IMR-90 (cell line): ENCODE measurements around the gene COA5. TPM values are rescaled to one million over a fixed set of nuclear protein-coding genes. Genes with fewer than 3 reads are reported as not detected.

Experiments
- ATAC-seq: fragments of 200-7000 bp; cut with Tn5 transposase; 2 replicates; pipeline ENCODE4 v1.9.1; 2020; ENCODE audit warnings: low read depth, mild to moderate bottlenecking, moderate library complexity
- BruUV-seq: library from RNA; stranded (reverse); fragments of 400-500 nt; replicated peaks from 2 replicates; lab custom pipeline; 2021; lab: Mats Ljungman, UMichigan
- CTCF ChIA-PET: fragments of 300-600 bp; formaldehyde crosslinking; extraction: SDS; loops from one replicate; lab custom pipeline; 2021; ENCODE audit warnings: antibody characterized with exemption; lab: Yijun Ruan, JAX
- POLR2A ChIA-PET: fragments of 300-600 bp; sonication (Branson Sonifier 250); formaldehyde crosslinking; loops from one replicate; lab custom pipeline; 2022; ENCODE audit warnings: antibody characterized with exemption; ENCODE audit not compliant: unreplicated experiment; lab: Charles Lee
- DNase-seq: peaks from one replicate; pipeline ENCODE4 v3.0.0; 2013
- H2AFZ ChIP-seq: replicated peaks from 2 replicates; pipeline ENCODE3; 2013; ENCODE audit warnings: low read length, mild to moderate bottlenecking; ENCODE audit not compliant: poor library complexity
- H2AK5ac ChIP-seq: 2 replicates; pipeline ENCODE4 v1.6.1; 2013; ENCODE audit warnings: low read depth, low read length, inconsistent platforms
- H2AK9ac ChIP-seq: replicated peaks from 2 replicates; pipeline ENCODE3; 2013; ENCODE audit warnings: mild to moderate bottlenecking, low read depth, low read length, moderate library complexity; ENCODE audit not compliant: poor library complexity
- H2BK120ac ChIP-seq: 2 replicates; pipeline ENCODE4 v1.6.1; 2013; ENCODE audit warnings: low read depth, low read length, inconsistent platforms
- H2BK15ac ChIP-seq: 3 replicates; pipeline ENCODE4 v1.6.1; 2013; ENCODE audit warnings: low read depth, low read length, inconsistent platforms
- H2BK20ac ChIP-seq: 2 replicates; pipeline ENCODE4 v1.6.1; 2013; ENCODE audit warnings: low read depth, mild to moderate bottlenecking, inconsistent platforms, low read length, moderate library complexity
- H2BK5ac ChIP-seq: 2 replicates; pipeline ENCODE4 v1.6.1; 2013; ENCODE audit warnings: mild to moderate bottlenecking, low read depth, low read length, inconsistent platforms; ENCODE audit not compliant: poor library complexity, severe bottlenecking
- H3K14ac ChIP-seq: replicated peaks from 2 replicates; pipeline ENCODE4 v1.6.1; 2013; ENCODE audit warnings: low read depth, low read length, inconsistent platforms
- H3K18ac ChIP-seq: 2 replicates; pipeline ENCODE4 v1.6.1; 2013; ENCODE audit warnings: low read depth, low read length, control low read depth
- H3K23ac ChIP-seq: 2 replicates; pipeline ENCODE4 v1.6.1; 2013; ENCODE audit warnings: low read depth, low read length, inconsistent platforms
- H3K27ac ChIP-seq: 2 replicates; pipeline ENCODE4 v1.5.1; 2013; ENCODE audit warnings: mild to moderate bottlenecking, control low read depth, low read length; ENCODE audit not compliant: insufficient read depth
- H3K27me3 ChIP-seq: 2 replicates; pipeline ENCODE4 v1.6.1; 2013; ENCODE audit warnings: low read length; ENCODE audit not compliant: control insufficient read depth, insufficient read depth
- H3K36me3 ChIP-seq: 2 replicates; pipeline ENCODE4 v1.6.1; 2013; ENCODE audit warnings: low read length, mixed read lengths; ENCODE audit not compliant: control insufficient read depth, insufficient read depth
- H3K4ac ChIP-seq: 2 replicates; pipeline ENCODE4 v1.6.1; 2013; ENCODE audit warnings: low read depth, low read length, inconsistent platforms
- H3K4me1 ChIP-seq: 2 replicates; pipeline ENCODE4 v1.6.1; 2013; ENCODE audit warnings: low read length, mixed read lengths; ENCODE audit not compliant: control insufficient read depth, insufficient read depth
- H3K4me2 ChIP-seq: 2 replicates; pipeline ENCODE4 v1.6.1; 2013; ENCODE audit warnings: low read depth, mild to moderate bottlenecking, control low read depth, low read length, moderate library complexity
- H3K4me3 ChIP-seq: 2 replicates; pipeline ENCODE4 v1.5.1; 2013; ENCODE audit warnings: low read depth, mild to moderate bottlenecking, control low read depth, low read length, moderate library complexity; ENCODE audit not compliant: insufficient read depth
- H3K56ac ChIP-seq: 2 replicates; pipeline ENCODE4 v1.6.1; 2013; ENCODE audit warnings: low read length, inconsistent platforms; ENCODE audit not compliant: insufficient read depth; ENCODE audit errors: extremely low read depth
- H3K79me1 ChIP-seq, 2 experiments: 2 replicates each; pipeline ENCODE4 v1.6.1; 2013; ENCODE audit warnings: low read length in 2 of 2, inconsistent platforms in 1 of 2, low read depth in 1 of 2
- H3K9ac ChIP-seq: 2 replicates; pipeline ENCODE4 v1.6.1; 2013; ENCODE audit warnings: low read depth, low read length, control low read depth
- H3K9me1 ChIP-seq: 2 replicates; pipeline ENCODE4 v1.6.1; 2013; ENCODE audit warnings: low read length, inconsistent platforms; ENCODE audit not compliant: insufficient read depth
- H3K9me3 ChIP-seq: 2 replicates; pipeline ENCODE4 v1.6.1; 2013; ENCODE audit warnings: low read length; ENCODE audit not compliant: control insufficient read depth, insufficient read depth
- H4K20me1 ChIP-seq: 2 replicates; pipeline ENCODE4 v1.6.1; 2013; ENCODE audit warnings: low read length, inconsistent platforms; ENCODE audit not compliant: insufficient read depth
- H4K5ac ChIP-seq: 2 replicates; pipeline ENCODE4 v1.6.1; 2013; ENCODE audit warnings: mild to moderate bottlenecking, low read depth, low read length, control low read depth
- H4K8ac ChIP-seq, 2 experiments: 2 replicates each; pipeline ENCODE4 v1.6.1; 2013; ENCODE audit warnings: low read depth in 2 of 2, low read length in 2 of 2, control low read depth in 1 of 2, inconsistent platforms in 1 of 2
- H4K91ac ChIP-seq: 2 replicates; pipeline ENCODE4 v1.6.1; 2013; ENCODE audit warnings: low read depth, low read length, inconsistent platforms; ENCODE audit not compliant: insufficient read depth
- RAD21 ChIP-seq: IDR thresholded peaks from 2 replicates; pipeline ENCODE4 v1.6.1; 2012; ENCODE audit warnings: low read length, improper control_type of control experiment
- RCOR1 ChIP-seq: IDR thresholded peaks from 2 replicates; pipeline ENCODE4 v1.6.1; 2012; ENCODE audit warnings: mild to moderate bottlenecking, low read length, improper control_type of control experiment; ENCODE audit not compliant: insufficient replicate concordance
- WGBS, 2 experiments: methylation state at CpG; one replicate each; pipeline versions ENCODE4 v1.1.5 to v1.1.7; 2013; ENCODE audit warnings: missing lambda C conversion rate in 2 of 2; ENCODE audit not compliant: insufficient read length in 1 of 2; ENCODE audit errors: extremely low coverage in 2 of 2; 5-methylcytosine and 5-hydroxymethylcytosine counted together
- dilution Hi-C: fragments of 300-500 bp; cut with HindIII; formaldehyde crosslinking; loops from one replicate; pipeline ENCODE4 v1.14.3; 2018; ENCODE audit warnings: low sequenced_read_pairs; ENCODE audit not compliant: unreplicated experiment
- in situ Hi-C: fragments of 300-500 bp; cut with MboI; formaldehyde crosslinking; loops from 3 replicates; pipeline ENCODE4 v1.14.3; 2019; ENCODE audit warnings: low sequenced_read_pairs, inconsistent platforms, mixed read lengths
- intact Hi-C: fragments of 100-400 bp; cut with micrococcal nuclease; formaldehyde crosslinking; loops from 2 replicates; pipeline ENCODE4 v1.10.0; 2022
- polyA plus RNA-seq, 3 experiments: library from polyadenylated mRNA; depleted of rRNA; stranded (reverse); fragments of >200 nt; gene quantifications; 2 replicates each; pipeline ENCODE4 v1.2.3, GENCODE V29; 2012; ENCODE audit warnings: low replicate concordance in 1 of 3
- total RNA-seq: library from RNA; depleted of rRNA; stranded (reverse); fragments of >200 nt; gene quantifications from 2 replicates; pipeline ENCODE4 v1.2.3, GENCODE V29; 2012
- TF ChIP-seq, protein P1 (sequence below): fragments of 150-350 bp; IDR thresholded peaks from 2 replicates; pipeline ENCODE4 v1.6.1; 2016; ENCODE audit warnings: low read depth, mild to moderate bottlenecking, low read length, moderate library complexity, borderline replicate concordance

COA5 gene
- total and polyA plus RNA-seq, 2 of the 4 experiments (the other 2 are of a cell fraction): 8.4 to 14.2 TPM

DNA sequence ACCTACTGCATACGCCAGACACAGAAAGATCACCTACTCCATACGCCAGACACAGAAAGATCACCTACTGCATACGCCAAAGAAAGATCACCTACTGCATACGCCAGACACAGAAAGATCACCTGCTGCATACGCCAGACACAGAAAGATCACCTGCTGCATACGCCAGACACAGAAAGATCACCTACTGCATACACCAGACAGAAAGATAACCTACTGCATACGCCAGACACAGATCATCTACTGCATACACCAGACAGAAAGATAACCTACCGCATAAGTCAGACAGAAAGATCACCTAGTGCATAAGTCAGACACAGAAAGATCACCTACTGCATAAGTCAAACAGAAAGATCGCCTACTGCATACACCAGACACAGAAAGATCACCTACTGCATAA lies 25.8 kb downstream of the COA5 start:
- Histone ChIP-seq H3K4me3 (no peak overlapping the region), H2BK15ac (no peak overlapping the region), H3K56ac (no peak overlapping the region), H3K27ac (no peak overlapping the region), H3K9me3 (no peaks in the 10 kb centered on the region), H3K23ac (no peak overlapping the region), H4K20me1 (no peaks in the 10 kb centered on the region), H3K4me1 (no peaks in the 10 kb centered on the region), H3K4ac (no peak overlapping the region), H3K36me3 (peaks cover 13% of the 10 kb centered on the region), H4K5ac (no peak overlapping the region), H3K79me1 (no peaks in the 10 kb centered on the region), H3K14ac (no peak overlapping the region), H4K8ac (no peak overlapping the region), H2BK5ac (no peak overlapping the region), H2AK5ac (no peak overlapping the region), H2BK120ac (no peak overlapping the region), H3K4me2 (no peak overlapping the region), H3K27me3 (no peaks in the 10 kb centered on the region), H3K9me1 (no peaks in the 10 kb centered on the region; the same call in 1 of the 2 replicates), H4K91ac (no peak overlapping the region), H2BK20ac (no peak overlapping the region), H3K9ac (no peak overlapping the region), H3K18ac (no peak overlapping the region), H2AK9ac (no peak overlapping the region), H2AFZ (no peak overlapping the region)
- DNase-seq (no peak), ATAC-seq (no peak)
- in situ Hi-C loops (no loop called here), dilution Hi-C loops (no loop called here), intact Hi-C loops (no loop called here)
- POLR2A ChIA-PET: no interaction called here
- TF ChIP-seq, protein P1, sequence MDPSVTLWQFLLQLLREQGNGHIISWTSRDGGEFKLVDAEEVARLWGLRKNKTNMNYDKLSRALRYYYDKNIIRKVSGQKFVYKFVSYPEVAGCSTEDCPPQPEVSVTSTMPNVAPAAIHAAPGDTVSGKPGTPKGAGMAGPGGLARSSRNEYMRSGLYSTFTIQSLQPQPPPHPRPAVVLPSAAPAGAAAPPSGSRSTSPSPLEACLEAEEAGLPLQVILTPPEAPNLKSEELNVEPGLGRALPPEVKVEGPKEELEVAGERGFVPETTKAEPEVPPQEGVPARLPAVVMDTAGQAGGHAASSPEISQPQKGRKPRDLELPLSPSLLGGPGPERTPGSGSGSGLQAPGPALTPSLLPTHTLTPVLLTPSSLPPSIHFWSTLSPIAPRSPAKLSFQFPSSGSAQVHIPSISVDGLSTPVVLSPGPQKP: no peak
- no peak for TF ChIP-seq RCOR1
- TF ChIP-seq RAD21: no peak
- no TSS peak for BruUV-seq
- WGBS, 2 experiments: 92% methylated on average over 4 of the region's 9 CpGs; no CpG with 5 or more reads in 1 of the 2 experiments
- CTCF ChIA-PET: no interaction called here
